ENCODE results near the gene USP40.

USP40 gene

DNA sequence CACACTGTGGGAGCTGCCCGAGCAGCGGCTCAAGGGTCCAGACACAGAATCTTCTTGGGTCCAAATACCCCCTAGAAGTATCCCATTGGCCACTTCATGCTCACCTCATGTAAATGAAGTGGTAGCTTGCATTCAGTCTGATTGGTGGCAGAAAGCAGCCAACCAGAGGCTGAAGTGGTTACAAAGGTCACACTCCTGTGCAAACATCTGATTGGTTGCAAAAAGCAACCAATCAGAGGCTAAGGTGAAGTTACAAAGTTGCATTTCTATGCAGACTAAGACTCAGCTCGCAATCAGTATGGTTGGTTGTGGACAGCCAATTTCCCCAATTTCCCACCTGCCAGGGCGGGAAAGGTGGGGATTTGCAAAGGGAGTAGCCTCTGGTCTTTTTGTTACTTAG, 118.0 kb downstream of the USP40 start:
- in situ Hi-C loops (cut with HindIII; ENCODE audit: low sequenced_read_pairs): no loop called here
- no peak for DNase-seq (ENCODE audit: low read depth, low spot score)
- H3K4me3 ChIP-seq (ENCODE audit: low read depth, low read length): no peak overlapping the region
- TF ChIP-seq, protein P1, sequence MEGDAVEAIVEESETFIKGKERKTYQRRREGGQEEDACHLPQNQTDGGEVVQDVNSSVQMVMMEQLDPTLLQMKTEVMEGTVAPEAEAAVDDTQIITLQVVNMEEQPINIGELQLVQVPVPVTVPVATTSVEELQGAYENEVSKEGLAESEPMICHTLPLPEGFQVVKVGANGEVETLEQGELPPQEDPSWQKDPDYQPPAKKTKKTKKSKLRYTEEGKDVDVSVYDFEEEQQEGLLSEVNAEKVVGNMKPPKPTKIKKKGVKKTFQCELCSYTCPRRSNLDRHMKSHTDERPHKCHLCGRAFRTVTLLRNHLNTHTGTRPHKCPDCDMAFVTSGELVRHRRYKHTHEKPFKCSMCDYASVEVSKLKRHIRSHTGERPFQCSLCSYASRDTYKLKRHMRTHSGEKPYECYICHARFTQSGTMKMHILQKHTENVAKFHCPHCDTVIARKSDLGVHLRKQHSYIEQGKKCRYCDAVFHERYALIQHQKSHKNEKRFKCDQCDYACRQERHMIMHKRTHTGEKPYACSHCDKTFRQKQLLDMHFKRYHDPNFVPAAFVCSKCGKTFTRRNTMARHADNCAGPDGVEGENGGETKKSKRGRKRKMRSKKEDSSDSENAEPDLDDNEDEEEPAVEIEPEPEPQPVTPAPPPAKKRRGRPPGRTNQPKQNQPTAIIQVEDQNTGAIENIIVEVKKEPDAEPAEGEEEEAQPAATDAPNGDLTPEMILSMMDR (IDR thresholded peaks at IDR 0.05; ENCODE audit: low read depth, low read length): no peak

DNA sequence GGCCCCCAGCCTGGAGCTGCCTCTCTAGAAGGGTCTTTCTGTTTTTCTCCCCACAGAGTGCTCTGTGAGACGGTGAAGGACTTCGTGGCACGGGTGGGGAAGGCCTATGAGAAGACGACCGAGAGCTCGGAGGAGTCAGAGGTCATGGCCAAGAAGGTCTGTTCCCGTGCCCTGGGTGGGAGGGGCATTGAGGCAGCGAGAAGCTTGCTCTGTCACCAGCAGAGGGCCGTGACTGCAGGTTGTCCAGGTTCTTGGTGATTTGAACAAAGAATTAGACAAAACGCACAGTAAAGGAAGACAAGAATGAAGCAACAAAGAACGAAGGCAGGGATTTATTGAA, 118.4 kb downstream of the USP40 start:
- TF ChIP-seq, protein P1 (IDR thresholded peaks at IDR 0.05; ENCODE audit: low read depth, low read length): peak; percentile 24
- in situ Hi-C loops (cut with HindIII; ENCODE audit: low sequenced_read_pairs): no loop called here
- no peak overlapping the region for H3K4me3 ChIP-seq (ENCODE audit: low read depth, low read length)
- DNase-seq (ENCODE audit: low read depth, low spot score): no peak

DNA sequence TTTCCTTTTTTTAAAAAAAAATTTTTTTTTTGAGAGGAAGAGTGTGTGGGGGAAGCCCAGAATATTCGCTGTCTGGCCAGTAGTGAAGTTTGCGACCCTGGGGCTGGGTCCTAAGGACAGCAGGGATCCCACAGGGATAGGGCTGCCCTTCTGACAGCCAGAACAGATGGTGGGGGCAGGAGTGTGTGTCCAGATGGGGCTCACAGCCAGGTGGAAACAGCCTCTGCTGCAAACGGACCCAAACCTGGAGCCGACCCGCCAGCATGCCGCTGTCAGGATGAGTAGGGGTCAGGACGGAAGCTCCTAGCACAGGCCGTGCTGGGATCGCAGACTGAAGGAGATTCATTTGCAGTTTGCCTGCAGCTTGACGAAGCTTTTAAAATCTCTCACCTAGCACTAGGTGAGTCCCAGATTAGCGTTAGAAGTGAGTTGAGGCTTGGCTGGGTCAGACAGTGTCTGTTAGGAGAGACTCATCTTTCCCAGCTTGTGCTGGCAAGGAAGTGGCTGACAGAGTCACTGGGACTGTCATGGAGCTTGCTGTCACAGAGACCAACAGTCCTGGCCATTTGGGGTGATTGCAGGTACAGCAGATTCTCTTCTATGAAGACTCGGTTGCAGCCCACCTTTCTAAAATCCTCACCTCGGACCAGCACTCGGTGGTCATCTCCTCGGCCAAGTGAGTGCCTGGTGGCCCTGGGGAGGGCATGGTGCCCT, 118.9 kb downstream of the USP40 start:
- H3K4me3 ChIP-seq (ENCODE audit: low read depth, low read length): no peak overlapping the region
- no peak for DNase-seq (ENCODE audit: low read depth, low spot score)
- TF ChIP-seq, protein P1 (IDR thresholded peaks at IDR 0.05; ENCODE audit: low read depth, low read length): no peak
- in situ Hi-C loops (cut with HindIII; ENCODE audit: low sequenced_read_pairs): no loop called here

DNA sequence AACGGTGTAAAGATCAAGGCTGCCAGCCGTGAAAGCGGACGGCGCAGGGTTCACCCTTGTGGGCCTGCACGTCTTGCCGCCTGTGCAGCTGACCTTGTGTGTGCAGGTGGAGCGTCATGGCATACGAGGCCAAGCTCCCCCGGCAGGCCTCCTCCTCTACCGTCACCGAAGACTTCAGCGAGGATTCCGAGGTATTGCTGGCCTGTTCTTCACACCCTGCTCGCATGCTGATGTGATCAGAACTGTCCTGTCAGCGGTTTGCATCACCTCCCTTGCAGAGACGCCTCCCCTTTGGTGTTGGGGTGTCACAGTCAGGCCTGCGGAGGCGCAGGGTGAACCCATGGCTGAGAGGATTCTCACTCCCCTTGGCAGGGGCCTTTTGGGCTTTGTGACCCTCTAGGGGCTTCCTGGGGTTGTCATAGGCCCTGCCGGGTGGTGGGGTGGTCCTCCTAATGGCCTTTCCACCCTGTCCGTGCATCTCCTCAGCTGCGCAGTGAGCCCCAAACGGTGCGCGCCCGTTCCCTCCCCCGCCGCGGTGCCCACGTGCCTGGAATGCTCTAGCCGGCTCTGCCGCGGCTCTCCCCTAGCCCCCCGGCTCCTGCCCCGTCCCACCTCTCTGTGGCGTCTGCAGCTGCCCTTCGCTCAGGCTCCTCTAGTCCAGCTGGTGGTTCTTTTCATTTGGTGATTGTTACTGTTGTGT, 119.8 kb downstream of the USP40 start:
- in situ Hi-C loops (cut with HindIII; ENCODE audit: low sequenced_read_pairs): no loop called here
- no peak for DNase-seq (ENCODE audit: low read depth, low spot score)
- no peak overlapping the region for H3K4me3 ChIP-seq (ENCODE audit: low read depth, low read length)
- TF ChIP-seq, protein P1 (IDR thresholded peaks at IDR 0.05; ENCODE audit: low read depth, low read length): no peak

DNA sequence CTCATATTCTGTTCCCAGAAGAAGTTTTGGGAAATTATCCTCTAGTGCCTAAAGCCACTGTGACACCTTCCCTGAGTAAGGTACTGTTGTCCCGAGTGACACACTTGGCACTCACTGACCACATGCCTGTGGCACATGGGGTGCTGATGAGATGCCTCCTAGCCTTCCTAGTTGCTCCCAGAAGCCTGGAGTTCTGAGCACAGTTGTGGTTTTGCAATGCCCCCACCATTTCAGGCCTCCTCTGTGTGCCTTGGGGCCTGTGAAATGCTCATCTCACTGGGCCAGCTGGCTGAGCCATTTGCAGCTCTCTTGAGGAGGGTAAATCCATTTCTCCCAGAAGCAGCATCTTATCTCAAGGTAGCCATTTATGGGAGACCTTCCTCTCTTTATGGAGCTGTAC, 120.5 kb downstream of the USP40 start:
- TF ChIP-seq, protein P1 (IDR thresholded peaks at IDR 0.05; ENCODE audit: low read depth, low read length): no peak
- in situ Hi-C loops (cut with HindIII; ENCODE audit: low sequenced_read_pairs): no loop called here
- no peak overlapping the region for H3K4me3 ChIP-seq (ENCODE audit: low read depth, low read length)
- no peak for DNase-seq (ENCODE audit: low read depth, low spot score)

DNA sequence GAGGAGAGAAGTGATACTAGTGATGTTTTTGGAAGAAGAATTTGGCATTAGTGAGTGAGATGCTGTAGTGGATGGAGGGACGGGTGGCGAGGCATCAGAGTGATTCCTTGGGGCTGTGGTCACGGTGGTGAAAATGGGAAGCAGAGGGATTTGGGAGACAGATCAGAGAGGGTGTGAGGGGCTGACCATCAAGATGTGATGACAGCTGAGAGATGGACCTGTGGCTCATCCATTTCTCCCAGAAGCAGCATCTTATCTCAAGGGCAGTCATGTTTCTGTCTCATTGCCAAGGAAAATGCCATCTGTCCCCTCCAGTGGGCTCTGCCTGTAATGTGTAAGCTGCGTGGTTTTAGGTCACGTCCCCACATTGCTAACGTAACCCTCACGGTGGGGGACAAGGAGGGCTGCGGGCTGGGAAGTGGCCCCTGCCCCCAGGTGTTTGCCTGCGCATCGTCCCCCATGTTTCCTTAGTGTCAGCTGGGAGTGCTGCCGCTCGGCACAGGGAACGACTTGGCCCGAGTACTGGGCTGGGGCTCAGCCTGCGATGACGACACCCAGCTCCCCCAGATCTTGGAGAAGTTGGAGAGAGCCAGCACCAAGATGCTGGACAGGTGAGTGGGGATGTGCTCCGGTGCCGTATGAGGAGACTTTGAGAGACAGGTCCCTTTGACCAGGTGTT, 121.3 kb downstream of the USP40 start:
- in situ Hi-C loops (cut with HindIII; ENCODE audit: low sequenced_read_pairs): no loop called here
- no peak for DNase-seq (ENCODE audit: low read depth, low spot score)
- TF ChIP-seq, protein P1 (IDR thresholded peaks at IDR 0.05; ENCODE audit: low read depth, low read length): no peak
- no peak overlapping the region for H3K4me3 ChIP-seq (ENCODE audit: low read depth, low read length)
